Left lung (tissue), 10 donors: Measurements from ENCODE around the gene HES4. TPM values are rescaled to one million over a fixed set of nuclear protein-coding genes. Genes with fewer than 3 reads are reported as not detected.

Source experiments
- ATAC-seq: fragments of 200-7000 bp; cut with Tn5 transposase; one replicate; pipeline ENCODE4 v1.9.1; 2020; ENCODE audit warnings: moderate library complexity
- DNase-seq, 4 donors: peaks; one replicate each; pipeline ENCODE4 v3.0.0-alpha.2; 2013 to 2020
- H3K27ac ChIP-seq, 2 donors: fragments of 200-600 bp; sonication (generic) in 1 of 2; one replicate each; pipeline versions ENCODE4 v1.5.0 to v1.8.0; 2020 to 2021
- H3K27me3 ChIP-seq, 2 donors: fragments of 200-600 bp; sonication (generic) in 1 of 2; one replicate each; pipeline versions ENCODE4 v1.5.0 to v1.8.0; 2020 to 2021
- H3K36me3 ChIP-seq, 2 donors: fragments of 200-600 bp; sonication (generic) in 1 of 2; one replicate each; pipeline versions ENCODE4 v1.5.0 to v1.8.0; 2020 to 2021
- H3K4me1 ChIP-seq, 2 donors: fragments of 200-600 bp; one replicate each; pipeline ENCODE4 v1.8.0; 2021
- H3K4me3 ChIP-seq, 2 donors: fragments of 200-600 bp; sonication (generic) in 1 of 2; one replicate each; pipeline versions ENCODE4 v1.5.0 to v1.8.0; 2020 to 2021; ENCODE audit warnings: mild to moderate bottlenecking in 1 of 2
- H3K9me3 ChIP-seq, 2 donors: fragments of 200-600 bp; sonication (generic) in 1 of 2; one replicate each; pipeline versions ENCODE4 v1.5.0 to v1.8.0; 2020 to 2021
- CTCF ChIP-seq, 2 donors: fragments of 200-600 bp; sonication (generic) in 1 of 2; IDR thresholded peaks; one replicate each; pipeline versions ENCODE4 v1.5.0 to v1.8.0; 2021; ENCODE audit warnings: antibody characterized with exemption in 2 of 2
- intact Hi-C, 2 donors: fragments of 100-400 bp; cut with DNase I; formaldehyde crosslinking; loops; one replicate each; pipeline versions ENCODE4 v1.11.2 to v1.14.2; 2022
- polyA plus RNA-seq, 6 donors: library from polyadenylated mRNA; unstranded; fragments of 120-200 nt; gene quantifications; one replicate each; pipeline ENCODE4 v1.2.1, GENCODE V29; 2013; ENCODE audit not compliant: insufficient read length in 6 of 6
- total RNA-seq, 2 donors: library from RNA; stranded (reverse); fragmentation: NEBNext Ultra II Directional; extraction: Animal tissue kit (Norgen Biotek cat#: 25700); gene quantifications; one replicate each; pipeline ENCODE4 v1.2.1, GENCODE V29; 2021
- donor health status: DM: no; HTN: yes; CAD: no.
- donor health status: DM: no; HTN: no; CAD: no.

The HES4 gene
- total and polyA plus RNA-seq, 8 donors = 4.4 to 37.5 (median 10.2) TPM

DNA sequence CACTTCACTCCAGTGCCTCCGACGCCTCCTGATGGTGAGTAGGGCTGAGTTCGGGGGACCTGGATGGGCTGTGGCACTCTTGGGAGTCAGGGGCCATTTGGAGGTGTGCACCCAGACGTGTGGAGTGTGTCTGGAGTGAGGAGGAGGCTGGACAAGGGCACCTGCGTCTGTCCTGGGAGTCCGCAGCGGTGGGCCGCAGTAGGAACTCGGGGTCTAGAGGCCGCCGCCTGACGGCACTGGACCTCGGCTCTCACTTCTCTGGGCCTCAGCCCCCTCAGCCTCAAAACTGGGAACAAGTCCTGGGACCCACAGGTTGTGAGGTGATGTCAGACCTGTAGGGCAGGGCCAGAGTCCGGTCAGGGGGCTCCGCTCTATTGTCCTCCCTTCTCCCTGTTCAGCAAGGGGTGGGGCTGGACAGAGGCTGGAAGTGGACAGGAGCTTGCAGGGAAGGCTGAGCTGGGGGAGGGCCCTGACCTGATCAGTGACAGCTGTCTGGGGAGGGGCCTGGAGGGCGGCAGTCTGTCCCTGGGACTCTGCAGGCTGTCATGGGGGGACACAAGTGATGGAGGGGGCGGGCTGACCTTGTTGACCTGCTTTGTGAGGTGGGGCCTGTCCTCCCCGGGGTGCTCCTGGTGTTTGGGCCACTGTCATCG is 35.5 kb upstream of the HES4 start:
- ATAC-seq = no peak
- H3K27me3 ChIP-seq = peaks cover 13 to 90% of the 10 kb centered on the region in 2 donors
- H3K9me3 ChIP-seq = no peaks in the 10 kb centered on the region
- no peaks in the 10 kb centered on the region for H3K36me3 ChIP-seq
- DNase-seq = no peak
- TF ChIP-seq CTCF (IDR thresholded peaks at IDR 0.05) = no peak
- no peak overlapping the region for H3K27ac ChIP-seq
- intact Hi-C loops = no loop called here
- peaks cover 18 to 39% of the 10 kb centered on the region in 2 donors for H3K4me1 ChIP-seq
- no peak overlapping the region for H3K4me3 ChIP-seq

DNA sequence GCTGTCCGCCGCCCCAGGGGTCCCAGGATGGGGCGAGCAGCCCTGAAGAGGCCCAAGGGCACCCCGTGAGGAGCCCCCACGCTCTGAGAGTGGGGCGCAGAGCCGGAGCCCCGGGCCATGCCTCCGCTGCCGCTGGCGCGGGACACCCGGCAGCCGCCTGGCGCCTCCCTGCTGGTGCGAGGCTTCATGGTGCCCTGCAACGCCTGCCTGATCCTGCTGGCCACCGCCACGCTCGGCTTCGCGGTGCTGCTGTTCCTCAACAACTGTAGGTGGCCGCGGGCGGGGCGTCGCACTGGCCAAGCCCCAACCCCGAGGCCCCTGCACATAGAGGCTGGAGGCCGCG is 34.5 kb upstream of the HES4 start:
- no peak overlapping the region for H3K4me3 ChIP-seq
- DNase-seq (no peak), ATAC-seq (no peak)
- intact Hi-C loops = no loop called here
- H3K27ac ChIP-seq = no peak overlapping the region
- peaks cover 13 to 80% of the 10 kb centered on the region in 2 donors for H3K27me3 ChIP-seq
- H3K36me3 ChIP-seq = no peaks in the 10 kb centered on the region
- no peak for TF ChIP-seq CTCF (IDR thresholded peaks at IDR 0.05)
- H3K4me1 ChIP-seq = peaks cover 8 to 29% of the 10 kb centered on the region in 2 donors
- H3K9me3 ChIP-seq = no peaks in the 10 kb centered on the region

- intact Hi-C loops = no loop called here
- H3K27me3 ChIP-seq = peaks cover 13 to 75% of the 10 kb centered on the region in 2 donors
- no peak overlapping the region for H3K4me3 ChIP-seq
- DNase-seq (no peak), ATAC-seq (no peak)
- H3K27ac ChIP-seq = no peak overlapping the region
- no peak for TF ChIP-seq CTCF (IDR thresholded peaks at IDR 0.05)
- H3K36me3 ChIP-seq = no peaks in the 10 kb centered on the region
- no peaks in the 10 kb centered on the region for H3K9me3 ChIP-seq
- peaks cover 6 to 24% of the 10 kb centered on the region in 2 donors for H3K4me1 ChIP-seq
Observed at GRCh38 chr1:1033731-1034438, 34.0 kb upstream of the HES4 start.

GRCh38 chr1:1033009-1033587 is 33.2 kb upstream of the HES4 start:
- intact Hi-C loops = no loop called here

More at GRCh38 chr1:1033009-1033587, 33.2 kb upstream of the HES4 start:
- DNase-seq (peak; percentile 72 to 91 (median 87)), ATAC-seq (peak; percentile 95)
- Histone ChIP-seq H3K4me3 (peak overlapping the region; percentile 19 to 32), H3K36me3 (no peaks in the 10 kb centered on the region), H3K27me3 (peaks cover 13 to 67% of the 10 kb centered on the region in 2 donors), H3K4me1 (peaks cover 6 to 23% of the 10 kb centered on the region in 2 donors), H3K9me3 (no peaks in the 10 kb centered on the region), H3K27ac (no peak overlapping the region)
- TF ChIP-seq CTCF (IDR thresholded peaks at IDR 0.05) = peak; percentile 38 to 56
